DOHH2 (cell line): Measurements from ENCODE around the gene RNF169.

Experiments used
- EZH2phosphoT487 ChIP-seq: fragments of 200-600 bp; sonication (generic); IDR thresholded peaks from 2 replicates; pipeline ENCODE4 v1.6.1; 2017; ENCODE audit warnings: borderline replicate concordance, mild to moderate bottlenecking, antibody characterized with exemption, low read length, moderate library complexity, mixed read lengths
- TF ChIP-seq, protein P1 (sequence below): fragments of 200-600 bp; sonication (generic); IDR thresholded peaks from one replicate; pipeline ENCODE4 v1.5.1; 2014; ENCODE audit warnings: antibody characterized with exemption, mild to moderate bottlenecking, low read depth, low read length; ENCODE audit not compliant: poor library complexity, severe bottlenecking

DNA sequence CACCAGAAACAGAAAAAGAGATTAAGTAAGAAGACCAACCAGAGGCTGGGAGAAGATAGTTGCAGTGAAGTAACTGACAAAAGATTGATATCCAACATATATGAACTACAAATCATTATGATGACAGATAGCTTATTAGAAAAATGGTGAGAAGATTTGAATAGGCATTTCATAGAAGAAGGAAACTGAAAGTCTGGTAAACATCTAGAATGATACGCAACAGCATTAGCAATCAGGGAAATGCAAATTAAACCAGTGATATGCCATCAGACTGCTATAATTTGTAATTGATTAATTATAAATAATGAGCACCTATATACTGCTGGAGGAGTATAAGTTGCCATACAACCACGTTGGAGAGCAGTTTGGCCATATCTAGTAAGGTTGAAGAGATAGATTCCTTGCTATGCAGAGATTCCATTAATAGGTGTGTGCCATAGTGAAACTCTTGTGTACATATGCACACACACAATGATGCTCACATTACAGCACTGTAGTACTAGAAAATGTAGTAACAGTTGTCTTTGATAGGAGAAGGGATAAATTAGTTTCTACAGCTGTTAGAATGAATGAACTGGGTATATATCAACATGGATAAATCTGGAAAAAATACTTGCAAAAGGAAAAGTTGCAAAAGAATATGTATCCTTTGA, 20.5 kb downstream of the RNF169 start:
- TF ChIP-seq, protein P1, sequence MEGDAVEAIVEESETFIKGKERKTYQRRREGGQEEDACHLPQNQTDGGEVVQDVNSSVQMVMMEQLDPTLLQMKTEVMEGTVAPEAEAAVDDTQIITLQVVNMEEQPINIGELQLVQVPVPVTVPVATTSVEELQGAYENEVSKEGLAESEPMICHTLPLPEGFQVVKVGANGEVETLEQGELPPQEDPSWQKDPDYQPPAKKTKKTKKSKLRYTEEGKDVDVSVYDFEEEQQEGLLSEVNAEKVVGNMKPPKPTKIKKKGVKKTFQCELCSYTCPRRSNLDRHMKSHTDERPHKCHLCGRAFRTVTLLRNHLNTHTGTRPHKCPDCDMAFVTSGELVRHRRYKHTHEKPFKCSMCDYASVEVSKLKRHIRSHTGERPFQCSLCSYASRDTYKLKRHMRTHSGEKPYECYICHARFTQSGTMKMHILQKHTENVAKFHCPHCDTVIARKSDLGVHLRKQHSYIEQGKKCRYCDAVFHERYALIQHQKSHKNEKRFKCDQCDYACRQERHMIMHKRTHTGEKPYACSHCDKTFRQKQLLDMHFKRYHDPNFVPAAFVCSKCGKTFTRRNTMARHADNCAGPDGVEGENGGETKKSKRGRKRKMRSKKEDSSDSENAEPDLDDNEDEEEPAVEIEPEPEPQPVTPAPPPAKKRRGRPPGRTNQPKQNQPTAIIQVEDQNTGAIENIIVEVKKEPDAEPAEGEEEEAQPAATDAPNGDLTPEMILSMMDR = no peak
- TF ChIP-seq EZH2phosphoT487 = no peak
